IMR-90 (cell line): ENCODE results near the gene CDCP2. TPM values are rescaled to one million over a fixed set of nuclear protein-coding genes. Genes with fewer than 3 reads are reported as not detected.

Source experiments
- ATAC-seq: fragments of 200-7000 bp; cut with Tn5 transposase; 2 replicates; pipeline ENCODE4 v1.9.1; 2020; ENCODE audit warnings: low read depth, mild to moderate bottlenecking, moderate library complexity
- BruUV-seq: library from RNA; stranded (reverse); fragments of 400-500 nt; replicated peaks from 2 replicates; lab custom pipeline; 2021; lab: Mats Ljungman, UMichigan
- CTCF ChIA-PET: fragments of 300-600 bp; formaldehyde crosslinking; extraction: SDS; loops from one replicate; lab custom pipeline; 2021; ENCODE audit warnings: antibody characterized with exemption; lab: Yijun Ruan, JAX
- POLR2A ChIA-PET: fragments of 300-600 bp; sonication (Branson Sonifier 250); formaldehyde crosslinking; loops from one replicate; lab custom pipeline; 2022; ENCODE audit warnings: antibody characterized with exemption; ENCODE audit not compliant: unreplicated experiment; lab: Charles Lee
- DNase-seq: peaks from one replicate; pipeline ENCODE4 v3.0.0; 2013
- H2AFZ ChIP-seq: replicated peaks from 2 replicates; pipeline ENCODE3; 2013; ENCODE audit warnings: low read length, mild to moderate bottlenecking; ENCODE audit not compliant: poor library complexity
- H2AK5ac ChIP-seq: 2 replicates; pipeline ENCODE4 v1.6.1; 2013; ENCODE audit warnings: low read depth, low read length, inconsistent platforms
- H2AK9ac ChIP-seq: replicated peaks from 2 replicates; pipeline ENCODE3; 2013; ENCODE audit warnings: mild to moderate bottlenecking, low read depth, low read length, moderate library complexity; ENCODE audit not compliant: poor library complexity
- H2BK120ac ChIP-seq: 2 replicates; pipeline ENCODE4 v1.6.1; 2013; ENCODE audit warnings: low read depth, low read length, inconsistent platforms
- H2BK15ac ChIP-seq: 3 replicates; pipeline ENCODE4 v1.6.1; 2013; ENCODE audit warnings: low read depth, low read length, inconsistent platforms
- H2BK20ac ChIP-seq: 2 replicates; pipeline ENCODE4 v1.6.1; 2013; ENCODE audit warnings: low read depth, mild to moderate bottlenecking, inconsistent platforms, low read length, moderate library complexity
- H2BK5ac ChIP-seq: 2 replicates; pipeline ENCODE4 v1.6.1; 2013; ENCODE audit warnings: mild to moderate bottlenecking, low read depth, low read length, inconsistent platforms; ENCODE audit not compliant: poor library complexity, severe bottlenecking
- H3K14ac ChIP-seq: replicated peaks from 2 replicates; pipeline ENCODE4 v1.6.1; 2013; ENCODE audit warnings: low read depth, low read length, inconsistent platforms
- H3K18ac ChIP-seq: 2 replicates; pipeline ENCODE4 v1.6.1; 2013; ENCODE audit warnings: low read depth, low read length, control low read depth
- H3K23ac ChIP-seq: 2 replicates; pipeline ENCODE4 v1.6.1; 2013; ENCODE audit warnings: low read depth, low read length, inconsistent platforms
- H3K27ac ChIP-seq: 2 replicates; pipeline ENCODE4 v1.5.1; 2013; ENCODE audit warnings: mild to moderate bottlenecking, control low read depth, low read length; ENCODE audit not compliant: insufficient read depth
- H3K27me3 ChIP-seq: 2 replicates; pipeline ENCODE4 v1.6.1; 2013; ENCODE audit warnings: low read length; ENCODE audit not compliant: control insufficient read depth, insufficient read depth
- H3K36me3 ChIP-seq: 2 replicates; pipeline ENCODE4 v1.6.1; 2013; ENCODE audit warnings: low read length, mixed read lengths; ENCODE audit not compliant: control insufficient read depth, insufficient read depth
- H3K4ac ChIP-seq: 2 replicates; pipeline ENCODE4 v1.6.1; 2013; ENCODE audit warnings: low read depth, low read length, inconsistent platforms
- H3K4me1 ChIP-seq: 2 replicates; pipeline ENCODE4 v1.6.1; 2013; ENCODE audit warnings: low read length, mixed read lengths; ENCODE audit not compliant: control insufficient read depth, insufficient read depth
- H3K4me2 ChIP-seq: 2 replicates; pipeline ENCODE4 v1.6.1; 2013; ENCODE audit warnings: low read depth, mild to moderate bottlenecking, control low read depth, low read length, moderate library complexity
- H3K4me3 ChIP-seq: 2 replicates; pipeline ENCODE4 v1.5.1; 2013; ENCODE audit warnings: low read depth, mild to moderate bottlenecking, control low read depth, low read length, moderate library complexity; ENCODE audit not compliant: insufficient read depth
- H3K56ac ChIP-seq: 2 replicates; pipeline ENCODE4 v1.6.1; 2013; ENCODE audit warnings: low read length, inconsistent platforms; ENCODE audit not compliant: insufficient read depth; ENCODE audit errors: extremely low read depth
- H3K79me1 ChIP-seq, 2 experiments: 2 replicates each; pipeline ENCODE4 v1.6.1; 2013; ENCODE audit warnings: low read length in 2 of 2, inconsistent platforms in 1 of 2, low read depth in 1 of 2
- H3K9ac ChIP-seq: 2 replicates; pipeline ENCODE4 v1.6.1; 2013; ENCODE audit warnings: low read depth, low read length, control low read depth
- H3K9me1 ChIP-seq: 2 replicates; pipeline ENCODE4 v1.6.1; 2013; ENCODE audit warnings: low read length, inconsistent platforms; ENCODE audit not compliant: insufficient read depth
- H3K9me3 ChIP-seq: 2 replicates; pipeline ENCODE4 v1.6.1; 2013; ENCODE audit warnings: low read length; ENCODE audit not compliant: control insufficient read depth, insufficient read depth
- H4K20me1 ChIP-seq: 2 replicates; pipeline ENCODE4 v1.6.1; 2013; ENCODE audit warnings: low read length, inconsistent platforms; ENCODE audit not compliant: insufficient read depth
- H4K5ac ChIP-seq: 2 replicates; pipeline ENCODE4 v1.6.1; 2013; ENCODE audit warnings: mild to moderate bottlenecking, low read depth, low read length, control low read depth
- H4K8ac ChIP-seq, 2 experiments: 2 replicates each; pipeline ENCODE4 v1.6.1; 2013; ENCODE audit warnings: low read depth in 2 of 2, low read length in 2 of 2, control low read depth in 1 of 2, inconsistent platforms in 1 of 2
- H4K91ac ChIP-seq: 2 replicates; pipeline ENCODE4 v1.6.1; 2013; ENCODE audit warnings: low read depth, low read length, inconsistent platforms; ENCODE audit not compliant: insufficient read depth
- BHLHE40 ChIP-seq: fragments of 150-350 bp; IDR thresholded peaks from 2 replicates; pipeline ENCODE4 v1.6.1; 2016; ENCODE audit warnings: mild to moderate bottlenecking, low read depth, low read length
- CHD1 ChIP-seq: IDR thresholded peaks from 2 replicates; pipeline ENCODE4 v1.6.1; 2012; ENCODE audit warnings: low read depth, low read length, improper control_type of control experiment
- FOS ChIP-seq: fragments of 150-350 bp; IDR thresholded peaks from 2 replicates; pipeline ENCODE4 v1.6.1; 2016; ENCODE audit warnings: low read depth, low read length
- MAZ ChIP-seq: IDR thresholded peaks from 2 replicates; pipeline ENCODE4 v1.6.1; 2012; ENCODE audit warnings: low read depth, mild to moderate bottlenecking, low read length, improper control_type of control experiment, moderate library complexity, borderline replicate concordance
- MXI1 ChIP-seq: IDR thresholded peaks from 2 replicates; pipeline ENCODE4 v1.6.1; 2012; ENCODE audit warnings: low read depth, mild to moderate bottlenecking, low read length, moderate library complexity, borderline replicate concordance
- RFX5 ChIP-seq: IDR thresholded peaks from 2 replicates; pipeline ENCODE4 v1.8.0; 2012; ENCODE audit warnings: low read depth, mild to moderate bottlenecking, low read length, moderate library complexity
- SMC3 ChIP-seq: fragments of 150-350 bp; IDR thresholded peaks from 2 replicates; pipeline ENCODE4 v1.6.1; 2016; ENCODE audit warnings: low read depth, mild to moderate bottlenecking, antibody characterized with exemption, low read length, moderate library complexity
- WGBS, 2 experiments: methylation state at CpG; one replicate each; pipeline versions ENCODE4 v1.1.5 to v1.1.7; 2013; ENCODE audit warnings: missing lambda C conversion rate in 2 of 2; ENCODE audit not compliant: insufficient read length in 1 of 2; ENCODE audit errors: extremely low coverage in 2 of 2; 5-methylcytosine and 5-hydroxymethylcytosine counted together
- dilution Hi-C: fragments of 300-500 bp; cut with HindIII; formaldehyde crosslinking; loops from one replicate; pipeline ENCODE4 v1.14.3; 2018; ENCODE audit warnings: low sequenced_read_pairs; ENCODE audit not compliant: unreplicated experiment
- in situ Hi-C: fragments of 300-500 bp; cut with MboI; formaldehyde crosslinking; loops from 3 replicates; pipeline ENCODE4 v1.14.3; 2019; ENCODE audit warnings: low sequenced_read_pairs, inconsistent platforms, mixed read lengths
- intact Hi-C: fragments of 100-400 bp; cut with micrococcal nuclease; formaldehyde crosslinking; loops from 2 replicates; pipeline ENCODE4 v1.10.0; 2022
- polyA plus RNA-seq, 3 experiments: library from polyadenylated mRNA; depleted of rRNA; stranded (reverse); fragments of >200 nt; gene quantifications; 2 replicates each; pipeline ENCODE4 v1.2.3, GENCODE V29; 2012; ENCODE audit warnings: low replicate concordance in 1 of 3
- total RNA-seq: library from RNA; depleted of rRNA; stranded (reverse); fragments of >200 nt; gene quantifications from 2 replicates; pipeline ENCODE4 v1.2.3, GENCODE V29; 2012
- TF ChIP-seq, protein P1 (sequence below): fragments of 150-350 bp; IDR thresholded peaks from 2 replicates; pipeline ENCODE4 v1.6.1; 2016; ENCODE audit warnings: low read depth, mild to moderate bottlenecking, low read length, moderate library complexity, borderline replicate concordance
- TF ChIP-seq, protein P2 (sequence below): conservative IDR thresholded peaks from 2 replicates; pipeline ENCODE4 v1.5.1; 2012; ENCODE audit warnings: mild to moderate bottlenecking, low read depth, low read length, improper control_type of control experiment

Gene CDCP2
- total and polyA plus RNA-seq, 2 of the 4 experiments (the other 2 are of a cell fraction): not detected

DNA sequence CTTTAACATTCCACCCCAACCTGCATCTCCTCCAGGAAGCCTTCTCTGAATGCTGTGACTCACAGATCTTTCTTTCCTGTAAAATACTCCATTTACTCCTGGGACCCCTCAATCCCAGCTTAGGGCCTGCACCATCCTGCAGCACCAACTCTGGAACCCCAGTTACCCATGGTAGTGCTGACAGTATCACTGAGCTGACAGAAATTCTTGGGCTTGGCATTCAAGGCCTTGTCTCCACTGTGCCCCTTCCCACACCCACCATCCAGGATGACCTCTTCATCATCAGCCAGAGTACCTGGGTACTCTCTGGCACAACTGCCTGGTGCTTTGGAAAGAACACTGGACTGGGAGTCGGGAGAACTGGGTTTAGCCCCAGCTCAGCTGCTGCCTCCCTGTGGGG, 38.7 kb upstream of the CDCP2 start:
- H3K4me3 ChIP-seq: no peak overlapping the region
- no TSS peak for BruUV-seq
- no peak overlapping the region for H2BK20ac ChIP-seq
- H2AK9ac ChIP-seq: no peak overlapping the region
- no peak overlapping the region for H3K56ac ChIP-seq
- H2AK5ac ChIP-seq: no peak overlapping the region
- ATAC-seq (no peak), DNase-seq (no peak)
- no peak overlapping the region for H3K18ac ChIP-seq
- TF ChIP-seq CHD1 (no peak), BHLHE40 (no peak), SMC3 (no peak), MXI1 (no peak), RFX5 (no peak), FOS (no peak), MAZ (no peak)
- TF ChIP-seq, protein P1, sequence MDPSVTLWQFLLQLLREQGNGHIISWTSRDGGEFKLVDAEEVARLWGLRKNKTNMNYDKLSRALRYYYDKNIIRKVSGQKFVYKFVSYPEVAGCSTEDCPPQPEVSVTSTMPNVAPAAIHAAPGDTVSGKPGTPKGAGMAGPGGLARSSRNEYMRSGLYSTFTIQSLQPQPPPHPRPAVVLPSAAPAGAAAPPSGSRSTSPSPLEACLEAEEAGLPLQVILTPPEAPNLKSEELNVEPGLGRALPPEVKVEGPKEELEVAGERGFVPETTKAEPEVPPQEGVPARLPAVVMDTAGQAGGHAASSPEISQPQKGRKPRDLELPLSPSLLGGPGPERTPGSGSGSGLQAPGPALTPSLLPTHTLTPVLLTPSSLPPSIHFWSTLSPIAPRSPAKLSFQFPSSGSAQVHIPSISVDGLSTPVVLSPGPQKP: no peak
- TF ChIP-seq, protein P2, sequence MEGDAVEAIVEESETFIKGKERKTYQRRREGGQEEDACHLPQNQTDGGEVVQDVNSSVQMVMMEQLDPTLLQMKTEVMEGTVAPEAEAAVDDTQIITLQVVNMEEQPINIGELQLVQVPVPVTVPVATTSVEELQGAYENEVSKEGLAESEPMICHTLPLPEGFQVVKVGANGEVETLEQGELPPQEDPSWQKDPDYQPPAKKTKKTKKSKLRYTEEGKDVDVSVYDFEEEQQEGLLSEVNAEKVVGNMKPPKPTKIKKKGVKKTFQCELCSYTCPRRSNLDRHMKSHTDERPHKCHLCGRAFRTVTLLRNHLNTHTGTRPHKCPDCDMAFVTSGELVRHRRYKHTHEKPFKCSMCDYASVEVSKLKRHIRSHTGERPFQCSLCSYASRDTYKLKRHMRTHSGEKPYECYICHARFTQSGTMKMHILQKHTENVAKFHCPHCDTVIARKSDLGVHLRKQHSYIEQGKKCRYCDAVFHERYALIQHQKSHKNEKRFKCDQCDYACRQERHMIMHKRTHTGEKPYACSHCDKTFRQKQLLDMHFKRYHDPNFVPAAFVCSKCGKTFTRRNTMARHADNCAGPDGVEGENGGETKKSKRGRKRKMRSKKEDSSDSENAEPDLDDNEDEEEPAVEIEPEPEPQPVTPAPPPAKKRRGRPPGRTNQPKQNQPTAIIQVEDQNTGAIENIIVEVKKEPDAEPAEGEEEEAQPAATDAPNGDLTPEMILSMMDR: no peak
- no CpG with 5 or more reads among the region's 1 CpG for WGBS, 2 experiments
- no peak overlapping the region for H3K9ac ChIP-seq
- no peak overlapping the region for H4K91ac ChIP-seq
- H3K79me1 ChIP-seq: no peaks in the 10 kb centered on the region
- H2AFZ ChIP-seq: no peak overlapping the region
- H4K8ac ChIP-seq: no peak overlapping the region
- H3K4me2 ChIP-seq: no peak overlapping the region
- intact Hi-C loops: no loop called here
- peaks cover 9% of the 10 kb centered on the region; the same call in 1 of the 2 replicates for H3K9me1 ChIP-seq
- no peak overlapping the region for H3K14ac ChIP-seq
- H2BK120ac ChIP-seq: no peak overlapping the region
- no peaks in the 10 kb centered on the region for H4K20me1 ChIP-seq
- H3K36me3 ChIP-seq: peaks cover 1% of the 10 kb centered on the region; the same call in 1 of the 2 replicates
- no peak overlapping the region for H3K27ac ChIP-seq
- no peak overlapping the region for H3K23ac ChIP-seq
- dilution Hi-C loops: no loop called here
- in situ Hi-C loops: no loop called here
- H3K4me1 ChIP-seq: peaks cover 1% of the 10 kb centered on the region; the same call in 1 of the 2 replicates
- ChIA-PET POLR2A (no interaction called here), CTCF (interaction anchor here (1.6 kb wide), 1 partner anchor 10 kb away, joined by 3 read pairs; no protein-coding TSS in a partner anchor)
- H4K5ac ChIP-seq: no peak overlapping the region
- H3K9me3 ChIP-seq: no peaks in the 10 kb centered on the region
- no peaks in the 10 kb centered on the region for H3K27me3 ChIP-seq
- no peak overlapping the region for H2BK5ac ChIP-seq
- no peak overlapping the region for H3K4ac ChIP-seq
- no peak overlapping the region for H2BK15ac ChIP-seq
